CD4-positive, alpha-beta T cell treated with Interleukin-10 for 1 hour (primary cell): ENCODE results near the gene NDST1.
A peak's percentile ranks its signal among the peaks of the same experiment; 100 is the strongest.

Experiments
- DNase-seq: peaks from one replicate; pipeline ENCODE4 v3.0.0-alpha.2; 2020

Gene NDST1

DNA sequence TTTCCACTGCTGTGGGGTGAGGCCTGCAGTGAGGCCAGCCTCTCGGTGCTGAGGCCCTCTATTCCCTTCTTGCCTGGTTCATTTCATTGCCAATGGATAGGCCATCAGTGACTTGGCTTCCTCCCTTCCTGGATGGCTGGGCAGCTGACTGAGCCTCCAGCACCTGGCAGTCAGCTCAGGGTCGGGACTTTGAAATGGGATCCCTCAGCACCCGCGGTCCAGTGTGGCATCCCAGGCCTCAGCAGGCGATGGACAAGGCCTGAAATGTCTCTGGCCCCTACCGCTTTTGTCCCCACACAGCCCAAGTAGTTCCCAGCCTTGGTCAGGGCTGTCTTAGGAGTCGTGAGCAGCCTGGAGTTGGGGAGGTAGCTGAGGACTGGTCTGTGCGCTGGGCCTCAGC lies 17.2 kb downstream of the NDST1 start:
- DNase-seq: no peak

DNA sequence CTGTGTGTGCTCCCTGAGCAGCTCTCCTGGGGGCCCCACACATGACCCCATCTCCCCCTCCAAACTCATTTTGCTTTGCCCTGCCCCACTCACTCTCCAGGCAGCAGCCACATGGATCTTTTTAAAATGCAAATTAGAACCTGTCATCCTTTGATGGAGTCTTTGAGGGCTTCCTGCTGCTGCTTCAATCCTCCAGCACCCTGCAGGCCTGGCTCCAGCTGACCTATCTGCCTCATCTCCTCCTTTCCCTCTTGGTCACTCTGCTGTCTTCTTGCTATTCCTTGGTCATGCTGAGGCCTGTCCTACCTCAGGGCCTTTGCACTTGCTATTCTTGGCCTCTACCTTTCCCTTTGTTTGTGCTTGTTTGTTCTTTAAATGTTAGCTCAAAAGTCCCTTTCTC lies 17.9 kb downstream of the NDST1 start:
- no peak for DNase-seq

DNA sequence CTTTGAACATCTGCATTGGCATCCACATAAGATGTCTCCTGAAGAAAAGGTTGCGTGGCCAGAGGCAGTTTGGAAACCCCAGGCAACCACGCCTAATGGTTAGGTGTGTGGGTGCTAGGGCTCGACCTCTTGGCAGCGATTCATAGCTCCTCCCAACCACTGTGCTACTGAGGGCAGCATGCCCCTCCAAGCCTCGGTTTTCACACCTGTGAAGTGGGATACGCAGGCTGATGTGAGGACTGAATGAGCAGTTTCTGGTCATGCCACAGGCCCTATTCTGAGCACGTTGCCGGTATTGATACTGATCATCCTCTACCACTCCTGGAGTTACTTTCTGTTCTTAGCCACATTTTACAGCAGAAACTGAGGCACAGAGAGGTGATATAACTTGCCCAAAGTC lies 19.1 kb downstream of the NDST1 start:
- no peak for DNase-seq

DNA sequence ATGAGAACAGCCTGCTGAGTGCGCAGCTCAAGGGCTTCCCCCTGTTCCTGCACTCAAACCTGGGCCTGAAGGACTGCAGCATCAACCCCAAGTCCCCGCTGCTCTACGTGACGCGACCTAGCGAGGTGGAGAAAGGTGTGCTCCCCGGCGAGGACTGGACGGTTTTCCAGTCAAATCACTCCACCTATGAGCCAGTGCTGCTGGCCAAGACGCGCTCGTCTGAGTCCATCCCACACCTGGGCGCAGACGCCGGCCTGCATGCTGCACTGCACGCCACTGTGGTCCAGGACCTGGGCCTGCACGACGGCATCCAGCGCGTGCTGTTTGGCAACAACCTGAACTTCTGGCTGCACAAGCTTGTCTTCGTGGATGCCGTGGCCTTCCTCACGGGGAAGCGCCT lies 19.9 kb downstream of the NDST1 start:
- no peak for DNase-seq

DNA sequence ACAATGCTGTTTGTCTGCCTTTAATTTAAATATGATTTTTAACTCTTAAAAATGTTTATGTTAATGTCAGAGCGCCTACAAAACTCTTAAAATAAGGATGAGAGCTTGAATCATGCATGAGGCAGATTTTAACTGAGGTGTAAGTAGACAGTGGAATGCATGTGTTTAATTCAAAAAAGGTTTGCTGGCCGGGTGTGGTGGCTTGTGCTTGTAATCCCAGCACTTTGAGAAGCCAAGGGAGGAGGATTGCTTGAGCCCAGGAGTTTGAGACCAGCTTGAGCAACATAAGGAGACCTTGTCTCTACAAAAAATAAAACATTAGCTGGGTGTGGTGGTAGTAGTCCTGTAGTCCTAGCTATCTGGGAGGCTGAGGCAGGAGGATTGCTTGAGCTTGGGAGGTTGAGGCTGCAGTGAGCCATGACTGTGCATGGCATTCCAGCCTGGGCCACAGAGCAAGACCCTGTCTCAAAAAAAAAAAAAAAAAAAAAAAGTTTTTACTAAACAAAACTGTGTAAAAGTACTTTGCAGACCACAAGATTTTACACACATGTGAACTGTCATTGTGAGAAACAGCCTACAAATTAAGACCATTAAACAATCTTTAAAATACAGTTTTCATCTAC lies 21.1 kb downstream of the NDST1 start:
- no peak for DNase-seq

DNA sequence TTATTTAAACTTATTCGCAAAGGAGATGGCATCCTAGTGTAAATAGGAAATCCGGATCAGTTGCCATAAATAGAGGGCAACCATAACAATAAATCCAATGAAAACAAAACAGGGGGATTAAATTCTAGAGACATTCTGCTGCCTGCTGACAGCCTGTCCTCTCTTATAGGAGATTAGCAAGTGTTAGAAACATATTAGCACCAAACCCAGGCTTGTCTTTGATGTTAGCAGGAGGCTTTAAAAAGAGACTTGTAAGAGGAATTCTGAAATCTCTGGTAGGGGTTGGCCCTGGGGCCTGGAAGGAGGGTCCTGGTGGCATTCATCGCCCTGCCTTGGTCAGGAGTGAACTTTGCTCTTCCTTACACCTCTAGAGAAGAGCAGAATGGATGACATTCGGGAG lies 21.6 kb downstream of the NDST1 start:
- DNase-seq: no peak

DNA sequence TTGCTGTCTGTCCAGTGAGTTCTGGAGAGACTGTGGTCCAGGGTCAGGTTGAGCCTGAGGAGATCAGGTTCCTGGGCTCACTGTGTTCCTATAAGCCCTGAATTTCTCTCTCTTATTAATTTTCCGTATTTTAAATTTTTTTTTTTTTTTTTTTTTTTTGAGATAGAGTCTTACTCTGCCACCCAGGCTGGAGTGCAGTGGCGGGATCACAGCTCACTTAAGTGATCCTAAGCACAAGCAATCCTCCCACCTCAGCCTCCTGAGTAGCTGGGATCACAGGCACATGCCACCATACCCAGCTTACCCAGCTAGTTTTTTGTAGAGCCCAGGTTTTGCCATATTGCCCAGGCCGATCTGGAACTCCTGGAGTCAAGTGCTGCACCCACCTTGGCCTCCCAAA lies 22.5 kb downstream of the NDST1 start:
- no peak for DNase-seq

DNA sequence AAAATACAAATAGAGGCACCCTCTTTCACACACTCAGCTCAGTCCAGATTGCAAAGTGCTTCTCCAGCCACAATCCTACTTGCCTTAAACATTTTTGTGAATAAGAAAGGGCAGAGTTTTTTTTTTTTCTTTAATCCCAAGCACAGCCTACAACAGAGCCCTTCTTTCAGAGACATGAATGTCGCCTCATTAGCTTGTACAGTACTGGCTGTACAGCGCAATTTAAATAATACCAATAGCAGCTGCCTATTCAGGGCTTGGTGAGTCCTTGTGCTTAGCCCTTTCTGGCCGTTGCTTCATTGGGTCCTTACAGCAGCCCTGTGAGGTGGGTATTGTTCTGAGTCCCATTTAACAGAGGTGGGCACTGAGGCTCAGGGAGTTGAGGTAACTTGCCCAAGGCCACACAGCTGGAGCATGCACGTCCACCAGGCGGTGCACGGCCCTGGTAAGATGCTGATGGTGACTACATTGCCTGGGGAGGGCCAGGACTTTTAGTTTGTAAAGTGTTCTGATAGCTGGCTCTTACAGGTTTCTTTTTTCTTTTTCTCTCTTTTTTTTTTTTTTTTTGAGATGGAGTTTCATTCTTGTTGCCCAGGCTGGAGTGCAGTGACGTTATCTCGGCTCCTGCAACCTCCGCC lies 23.1 kb downstream of the NDST1 start:
- no peak for DNase-seq

DNA sequence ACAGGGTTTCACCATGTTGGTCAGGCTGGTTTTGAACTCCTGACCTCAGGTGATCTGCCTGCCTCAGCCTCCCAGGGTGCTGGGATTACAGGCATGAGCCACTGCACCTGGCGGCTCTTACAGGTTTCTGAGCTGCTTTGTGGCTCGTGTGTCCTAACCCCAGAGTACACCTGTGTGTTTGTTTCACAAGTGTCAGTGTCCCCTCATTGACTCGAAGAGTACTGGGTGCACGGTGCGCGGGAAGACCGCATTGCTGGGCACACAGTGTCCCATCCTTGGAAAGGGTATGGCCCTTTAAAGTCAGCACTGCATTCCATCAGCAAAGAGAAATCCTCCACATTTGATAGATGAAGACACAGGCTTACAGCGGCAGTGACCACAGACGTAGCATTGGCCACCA lies 23.8 kb downstream of the NDST1 start:
- DNase-seq: no peak

DNA sequence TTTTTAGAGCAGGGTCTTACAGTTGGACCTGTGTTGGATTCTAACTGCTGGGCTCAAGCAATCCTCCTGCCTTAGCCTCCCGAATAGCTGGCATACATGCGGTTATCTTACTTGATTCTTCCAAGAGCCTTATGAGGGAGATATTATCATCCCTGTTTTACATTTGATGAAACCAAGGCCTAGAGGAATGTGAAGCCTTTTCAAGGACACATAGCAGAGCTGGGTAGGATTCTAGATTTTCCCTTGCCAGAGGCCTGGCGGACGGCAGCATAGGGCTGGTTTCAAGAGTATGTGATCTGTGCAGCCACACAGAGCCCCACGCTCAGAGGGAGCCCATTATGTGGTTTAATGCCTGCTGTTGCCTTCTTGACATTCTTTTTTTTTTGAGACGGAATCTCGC lies 24.2 kb downstream of the NDST1 start:
- DNase-seq: no peak

DNA sequence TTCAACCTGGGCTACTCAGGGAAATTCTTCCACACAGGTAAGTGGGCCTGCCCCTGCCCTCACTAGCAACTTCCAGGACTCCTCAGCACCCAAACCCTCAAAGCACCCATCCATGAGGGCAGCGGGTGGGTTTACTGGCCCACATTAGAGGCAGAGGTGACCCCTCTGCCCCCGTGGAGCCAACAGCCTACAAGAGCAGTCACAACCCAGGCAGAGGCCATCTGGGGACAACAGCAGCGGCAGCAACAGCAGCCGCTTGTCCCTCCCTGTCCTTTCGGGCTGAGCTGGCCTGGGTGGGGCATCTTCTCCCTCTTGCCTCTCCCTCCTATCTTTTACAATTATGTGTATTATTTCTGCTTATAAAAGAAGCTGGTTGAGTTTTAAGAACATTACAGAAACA lies 25.1 kb downstream of the NDST1 start:
- no peak for DNase-seq

DNA sequence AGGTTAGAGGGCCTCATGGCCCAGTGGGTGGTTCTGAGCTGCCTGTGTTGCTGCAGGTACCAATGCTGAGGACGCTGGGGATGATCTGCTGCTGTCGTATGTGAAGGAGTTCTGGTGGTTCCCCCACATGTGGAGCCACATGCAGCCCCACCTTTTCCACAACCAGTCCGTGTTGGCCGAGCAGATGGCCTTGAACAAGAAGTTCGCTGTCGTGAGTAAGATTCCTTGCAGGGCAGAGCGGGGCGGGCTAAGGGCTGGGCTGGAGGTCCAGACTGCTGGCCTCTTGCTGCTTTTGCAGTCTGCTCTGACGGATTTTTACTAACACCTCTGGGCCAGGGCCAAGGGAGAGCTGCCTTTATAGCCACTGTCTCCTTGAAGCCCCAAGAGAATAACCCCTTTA lies 26.9 kb downstream of the NDST1 start:
- no peak for DNase-seq

DNA sequence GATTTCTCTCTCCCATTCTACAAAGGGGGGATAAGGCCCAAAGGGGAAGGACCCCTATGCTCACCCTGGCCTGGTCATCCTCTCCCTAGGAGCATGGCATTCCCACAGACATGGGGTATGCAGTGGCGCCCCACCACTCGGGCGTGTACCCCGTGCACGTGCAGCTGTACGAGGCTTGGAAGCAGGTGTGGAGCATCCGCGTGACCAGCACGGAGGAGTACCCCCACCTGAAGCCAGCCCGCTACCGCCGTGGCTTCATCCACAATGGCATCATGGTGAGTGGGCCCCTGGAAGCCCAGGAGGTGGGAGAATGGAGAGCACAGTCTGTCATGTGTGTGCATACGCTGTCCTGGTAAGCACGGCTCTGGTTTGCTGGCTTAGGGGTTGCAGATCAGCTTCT lies 27.7 kb downstream of the NDST1 start:
- DNase-seq: no peak

DNA sequence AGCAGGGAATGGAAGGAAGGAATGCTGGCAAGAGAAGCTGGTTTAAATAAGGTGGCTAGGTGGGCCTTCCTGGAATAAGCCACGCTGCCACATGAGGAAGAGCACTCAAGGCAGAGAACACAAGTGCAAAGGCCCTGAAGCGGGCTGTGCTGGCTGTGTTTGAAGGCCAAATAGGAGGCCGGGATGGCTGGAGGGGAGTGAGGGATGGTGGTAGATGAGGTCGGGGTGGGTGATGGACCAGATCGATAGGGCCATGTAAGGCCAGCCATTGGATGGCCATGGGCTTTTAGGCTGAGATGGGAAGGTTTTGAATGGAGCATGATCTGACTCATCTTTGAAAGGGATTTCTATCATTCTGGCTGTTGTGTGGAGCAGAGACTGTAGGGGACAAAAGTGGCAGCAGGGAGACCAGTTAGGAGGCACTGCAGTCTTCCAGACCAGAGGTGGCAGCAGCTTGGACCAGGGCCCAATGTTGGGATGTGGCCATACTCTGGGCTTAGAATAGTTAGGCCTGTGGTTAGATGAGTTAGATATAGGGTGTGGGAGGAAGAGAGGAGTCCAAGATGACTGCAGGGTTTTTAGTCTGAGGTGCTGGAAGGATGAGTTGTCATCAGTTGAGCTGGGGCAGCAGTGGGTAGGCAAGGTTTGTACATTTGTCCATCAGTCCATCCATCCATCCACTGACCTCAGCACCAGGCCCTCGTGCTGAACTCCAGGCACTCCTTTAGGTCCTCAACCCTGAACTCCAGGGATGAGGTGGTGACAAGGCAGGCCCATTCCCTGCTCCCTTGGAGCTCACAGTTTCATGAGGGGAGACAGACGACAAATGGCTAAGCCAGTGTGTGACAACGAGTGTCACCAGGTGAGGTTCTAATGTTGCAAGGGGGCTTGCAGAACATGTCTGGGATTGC lies 30.3 kb downstream of the NDST1 start:
- DNase-seq: no peak

DNA sequence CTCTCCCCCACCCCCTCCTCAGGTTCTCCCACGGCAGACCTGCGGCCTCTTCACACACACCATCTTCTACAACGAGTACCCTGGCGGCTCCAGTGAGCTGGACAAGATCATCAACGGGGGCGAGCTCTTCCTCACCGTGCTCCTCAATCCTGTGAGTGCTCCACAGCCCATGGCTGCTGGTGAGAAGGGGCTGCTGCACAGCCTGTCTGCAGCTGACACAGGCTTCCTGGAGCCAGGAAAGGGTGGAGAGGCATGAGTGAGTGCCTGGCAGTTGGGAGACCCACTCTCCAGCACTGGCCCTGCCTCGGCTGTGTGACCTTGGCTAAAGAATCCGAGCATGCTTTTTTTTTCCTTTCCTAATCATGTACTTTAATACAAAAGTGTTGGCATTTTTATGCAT lies 31.3 kb downstream of the NDST1 start:
- DNase-seq: no peak

DNA sequence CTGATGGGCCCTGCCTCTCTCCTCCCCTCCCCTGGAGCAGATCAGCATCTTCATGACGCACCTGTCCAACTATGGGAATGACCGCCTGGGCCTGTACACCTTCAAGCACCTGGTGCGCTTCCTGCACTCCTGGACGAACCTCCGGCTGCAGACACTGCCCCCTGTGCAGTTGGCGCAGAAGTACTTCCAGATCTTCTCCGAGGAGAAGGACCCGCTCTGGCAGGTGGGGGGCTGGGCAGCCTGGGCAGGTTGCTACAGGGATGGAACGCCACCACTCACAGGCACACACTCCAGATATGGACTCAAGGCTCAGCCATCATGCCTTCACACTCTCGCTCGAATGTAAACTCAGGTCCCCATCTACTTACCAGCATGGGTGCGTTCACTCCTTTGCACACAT lies 32.1 kb downstream of the NDST1 start:
- no peak for DNase-seq

DNA sequence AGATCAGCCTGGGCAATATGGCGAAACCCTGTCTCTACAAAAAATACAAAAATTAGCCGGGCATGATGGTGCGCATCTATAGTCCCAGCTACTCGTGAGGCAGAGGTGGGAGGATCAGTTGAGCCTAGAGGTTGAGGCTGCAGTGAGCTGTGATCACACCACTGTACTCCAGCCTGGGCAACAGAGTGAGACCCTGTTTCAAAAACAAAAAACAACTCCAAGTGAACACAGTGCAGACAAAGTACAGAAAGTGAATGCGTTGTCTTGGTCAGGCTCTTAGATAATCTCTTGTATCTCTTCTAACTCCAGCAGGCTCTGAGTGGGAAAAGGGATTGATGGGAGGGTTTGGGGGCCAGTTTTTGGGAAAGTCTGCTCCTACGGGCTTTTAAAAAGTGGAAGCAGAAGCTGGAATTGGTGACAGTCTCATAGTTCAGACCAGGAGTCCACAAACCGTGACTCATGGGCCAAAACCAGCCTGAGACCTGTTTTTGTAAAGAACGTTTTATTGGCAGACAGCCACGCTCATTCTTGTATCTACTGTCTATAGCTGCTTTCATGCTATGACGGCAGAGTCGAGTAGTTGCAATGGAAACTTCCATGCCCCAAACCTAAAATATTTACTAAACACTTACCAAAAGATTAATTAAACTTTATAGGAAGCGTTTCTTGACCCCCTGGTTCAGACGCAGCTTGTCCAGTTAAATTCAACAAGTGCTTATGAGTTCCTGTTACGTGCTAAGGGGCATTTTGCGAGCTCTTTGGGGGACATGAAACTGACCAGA lies 32.9 kb downstream of the NDST1 start:
- no peak for DNase-seq

DNA sequence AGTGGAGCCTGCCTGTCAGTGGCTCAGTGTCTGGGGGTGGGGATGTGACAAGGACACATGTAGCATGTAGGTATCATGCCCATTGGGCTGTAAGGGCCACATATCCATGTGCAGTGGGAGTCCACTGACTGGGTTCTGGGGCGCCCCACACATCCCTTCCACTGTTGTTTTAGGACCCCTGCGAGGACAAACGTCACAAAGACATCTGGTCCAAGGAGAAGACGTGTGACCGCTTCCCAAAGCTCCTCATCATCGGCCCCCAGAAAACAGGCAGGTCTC lies 33.4 kb downstream of the NDST1 start:
- DNase-seq: no peak

DNA sequence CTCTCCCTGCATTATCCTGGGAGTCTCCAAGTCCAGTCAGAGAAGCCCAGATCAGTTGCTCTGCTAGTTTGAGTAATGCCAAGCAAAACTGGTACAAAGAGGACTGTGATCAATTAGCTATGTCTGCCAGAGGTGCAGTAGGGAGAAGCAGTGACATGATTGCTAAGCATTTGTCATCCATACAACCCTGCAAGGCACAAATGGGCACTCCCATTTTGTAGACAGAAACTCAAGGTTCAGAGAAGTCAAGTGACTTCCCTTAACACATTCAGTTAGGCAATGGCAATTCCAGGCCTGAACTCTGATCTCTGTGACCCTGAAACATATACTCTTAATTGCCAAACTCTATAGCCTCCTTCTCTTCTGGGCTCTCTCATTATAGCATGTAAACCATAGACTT lies 34.0 kb downstream of the NDST1 start:
- no peak for DNase-seq

DNA sequence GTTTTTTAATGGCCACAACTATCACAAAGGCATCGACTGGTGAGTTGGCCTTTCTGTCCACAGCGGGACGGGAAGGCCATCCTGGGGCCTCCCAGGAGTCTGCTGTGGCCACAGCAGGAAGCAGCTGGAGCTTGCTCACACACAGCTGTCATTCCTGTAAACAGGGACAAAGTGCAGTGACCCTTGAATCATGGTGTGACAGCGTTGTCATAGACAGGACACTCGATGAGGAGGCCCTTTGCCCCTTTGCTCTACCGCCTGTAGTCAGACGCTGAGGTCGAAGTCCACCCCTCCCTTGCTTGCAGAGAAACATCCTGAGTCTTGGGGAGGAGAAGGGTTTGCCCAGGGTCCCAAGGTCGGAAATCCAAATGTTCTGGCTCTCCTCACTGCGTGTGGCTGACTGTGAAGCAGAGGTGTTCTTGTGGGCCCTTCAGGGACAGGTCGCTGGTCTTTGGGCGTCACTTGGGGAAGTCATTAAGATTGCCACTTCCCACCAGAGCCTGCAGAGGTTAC lies 35.1 kb downstream of the NDST1 start:
- DNase-seq: no peak

DNA sequence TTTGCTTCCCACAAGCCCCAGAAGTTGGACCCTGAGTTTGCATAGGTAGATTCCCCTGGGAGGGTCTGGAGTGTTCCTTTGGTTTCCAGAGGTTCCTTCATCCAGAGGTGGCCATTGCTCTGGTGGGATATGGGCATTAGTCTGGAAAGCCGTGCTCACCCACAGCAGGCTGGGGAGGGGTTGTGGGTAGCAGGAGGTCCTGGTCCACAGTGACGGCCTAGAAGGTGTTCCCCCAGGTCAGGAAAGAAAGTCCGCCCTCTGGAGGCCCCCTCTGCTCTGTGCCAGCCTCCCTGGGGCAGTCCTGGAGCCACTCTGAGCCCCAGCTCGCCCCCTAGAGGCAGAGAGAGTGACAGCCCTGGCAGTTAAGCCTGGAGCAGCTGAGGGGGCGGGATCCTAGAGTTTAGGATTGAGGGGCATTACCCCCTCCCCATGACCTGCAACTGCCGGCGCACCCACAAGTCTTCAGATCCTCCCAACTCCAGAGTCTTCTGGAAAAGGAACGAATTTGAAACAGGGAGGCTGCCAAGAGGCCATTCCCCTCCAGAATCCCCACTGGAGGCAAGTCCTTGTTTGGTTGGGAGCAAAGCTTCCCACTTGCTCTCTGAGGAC lies 36.8 kb downstream of the NDST1 start:
- peak; percentile 61 for DNase-seq

DNA sequence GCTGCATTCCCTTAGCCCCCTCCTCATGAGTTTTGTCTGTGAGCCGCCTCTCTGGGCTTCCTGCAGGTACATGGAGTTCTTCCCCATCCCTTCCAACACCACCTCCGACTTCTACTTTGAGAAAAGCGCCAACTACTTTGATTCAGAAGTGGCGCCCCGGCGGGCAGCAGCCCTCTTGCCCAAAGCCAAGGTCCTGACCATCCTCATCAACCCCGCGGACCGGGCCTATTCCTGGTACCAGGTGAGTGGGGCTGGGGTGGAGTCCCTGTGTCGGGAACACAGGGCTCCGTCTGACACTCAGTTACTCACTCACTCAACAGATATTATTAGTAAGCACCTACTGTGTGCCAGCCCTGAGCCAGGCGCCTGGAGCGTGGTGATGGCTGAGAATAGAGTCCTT lies 37.3 kb downstream of the NDST1 start:
- DNase-seq: no peak

DNA sequence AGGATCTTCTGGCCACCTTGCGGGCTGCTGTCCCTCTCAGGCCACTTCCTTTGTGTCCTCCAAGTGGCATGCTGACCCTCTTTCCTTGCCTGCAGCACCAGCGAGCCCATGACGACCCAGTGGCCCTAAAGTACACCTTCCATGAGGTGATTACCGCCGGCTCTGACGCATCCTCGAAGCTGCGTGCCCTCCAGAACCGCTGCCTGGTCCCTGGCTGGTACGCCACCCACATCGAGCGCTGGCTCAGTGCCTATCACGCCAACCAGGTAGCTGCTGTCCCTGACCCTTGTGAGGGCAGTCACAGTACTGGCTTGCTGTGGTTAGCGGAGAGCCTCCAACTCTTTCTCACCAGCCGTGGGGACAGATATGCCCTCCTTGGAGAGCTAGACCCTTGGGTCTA lies 40.2 kb downstream of the NDST1 start:
- DNase-seq: no peak
